ENCODE measurements around the gene RPTOR.

Gene RPTOR

DNA sequence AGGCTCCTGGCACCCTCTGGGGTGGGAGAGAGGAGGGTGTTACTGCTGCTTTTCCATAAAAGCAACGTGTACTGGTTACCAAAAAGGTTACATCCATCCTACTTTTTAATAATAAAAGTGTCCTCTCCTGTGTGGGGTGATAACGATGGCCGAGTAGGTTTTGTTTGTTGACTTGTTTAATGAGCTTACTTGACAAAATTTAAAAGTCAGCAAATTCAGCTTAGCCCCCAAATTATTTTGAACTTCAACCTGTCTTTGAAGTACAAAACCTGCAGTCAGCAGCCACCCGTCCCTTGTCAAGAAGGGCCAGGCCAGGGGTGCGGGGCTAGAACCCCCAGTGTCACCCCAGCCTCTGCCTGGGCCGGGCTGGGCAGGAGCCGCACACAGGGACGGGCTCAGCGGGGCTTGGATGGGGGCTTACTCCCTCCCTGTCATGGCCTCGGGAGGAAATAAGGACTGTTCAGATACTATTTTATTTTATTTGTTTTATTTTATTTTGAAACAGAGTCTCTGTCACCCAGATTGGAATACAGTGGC, 343.1 kb downstream of the RPTOR start:
- TF ChIP-seq, protein P1, sequence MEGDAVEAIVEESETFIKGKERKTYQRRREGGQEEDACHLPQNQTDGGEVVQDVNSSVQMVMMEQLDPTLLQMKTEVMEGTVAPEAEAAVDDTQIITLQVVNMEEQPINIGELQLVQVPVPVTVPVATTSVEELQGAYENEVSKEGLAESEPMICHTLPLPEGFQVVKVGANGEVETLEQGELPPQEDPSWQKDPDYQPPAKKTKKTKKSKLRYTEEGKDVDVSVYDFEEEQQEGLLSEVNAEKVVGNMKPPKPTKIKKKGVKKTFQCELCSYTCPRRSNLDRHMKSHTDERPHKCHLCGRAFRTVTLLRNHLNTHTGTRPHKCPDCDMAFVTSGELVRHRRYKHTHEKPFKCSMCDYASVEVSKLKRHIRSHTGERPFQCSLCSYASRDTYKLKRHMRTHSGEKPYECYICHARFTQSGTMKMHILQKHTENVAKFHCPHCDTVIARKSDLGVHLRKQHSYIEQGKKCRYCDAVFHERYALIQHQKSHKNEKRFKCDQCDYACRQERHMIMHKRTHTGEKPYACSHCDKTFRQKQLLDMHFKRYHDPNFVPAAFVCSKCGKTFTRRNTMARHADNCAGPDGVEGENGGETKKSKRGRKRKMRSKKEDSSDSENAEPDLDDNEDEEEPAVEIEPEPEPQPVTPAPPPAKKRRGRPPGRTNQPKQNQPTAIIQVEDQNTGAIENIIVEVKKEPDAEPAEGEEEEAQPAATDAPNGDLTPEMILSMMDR (IDR thresholded peaks at IDR 0.05), result no peak
- H3K27ac ChIP-seq, result no peak overlapping the region
- DNase-seq (ENCODE audit: low spot score), result no peak
- no peak overlapping the region for H3K4me3 ChIP-seq

DNA sequence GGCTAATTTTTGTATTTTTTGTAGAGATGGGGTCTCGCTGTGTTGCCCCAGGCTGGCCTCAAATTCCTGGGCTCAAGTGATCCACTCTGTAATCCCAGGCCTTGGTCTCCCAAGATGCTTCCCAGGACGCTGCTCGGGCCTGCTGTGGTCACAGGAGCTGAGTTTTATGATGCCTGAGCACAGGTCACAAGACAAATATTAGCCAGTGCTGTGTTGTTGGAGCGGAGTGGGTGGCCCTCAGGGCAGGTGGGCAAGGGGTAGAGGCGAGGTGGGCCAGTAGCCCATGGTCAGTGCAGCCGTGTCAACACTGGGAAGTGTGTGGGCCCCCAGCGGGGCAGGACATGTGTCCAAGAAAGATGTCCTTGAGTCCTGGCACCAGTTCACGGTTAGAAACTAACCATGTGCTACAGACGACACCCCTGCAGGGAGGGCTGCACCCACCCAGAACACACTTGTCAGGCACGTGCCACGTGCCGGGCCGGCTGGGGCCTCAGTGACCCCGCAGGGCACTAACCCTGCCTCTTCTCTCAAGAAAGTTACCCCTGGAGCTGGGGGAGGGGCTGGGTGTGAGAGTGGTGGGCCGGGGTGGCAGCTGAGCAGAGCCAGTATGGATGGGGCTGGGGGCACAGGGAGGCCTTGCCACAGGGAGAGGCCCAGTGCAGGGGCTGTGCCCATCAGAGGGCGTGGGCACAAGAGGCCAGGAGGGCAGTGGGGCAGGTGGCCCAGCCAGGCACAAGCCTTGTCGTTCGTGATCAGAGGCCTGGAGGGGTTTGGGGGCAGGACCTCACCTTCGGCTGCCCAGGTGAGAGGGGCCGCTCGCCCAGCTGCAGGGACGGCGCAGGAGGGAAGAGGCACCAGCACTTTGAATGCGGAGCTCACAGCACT, 343.9 kb downstream of the RPTOR start:
- H3K27ac ChIP-seq, result no peak overlapping the region
- H3K4me3 ChIP-seq, result no peak overlapping the region
- TF ChIP-seq, protein P1 (IDR thresholded peaks at IDR 0.05), result no peak
- no peak for DNase-seq (ENCODE audit: low spot score)

DNA sequence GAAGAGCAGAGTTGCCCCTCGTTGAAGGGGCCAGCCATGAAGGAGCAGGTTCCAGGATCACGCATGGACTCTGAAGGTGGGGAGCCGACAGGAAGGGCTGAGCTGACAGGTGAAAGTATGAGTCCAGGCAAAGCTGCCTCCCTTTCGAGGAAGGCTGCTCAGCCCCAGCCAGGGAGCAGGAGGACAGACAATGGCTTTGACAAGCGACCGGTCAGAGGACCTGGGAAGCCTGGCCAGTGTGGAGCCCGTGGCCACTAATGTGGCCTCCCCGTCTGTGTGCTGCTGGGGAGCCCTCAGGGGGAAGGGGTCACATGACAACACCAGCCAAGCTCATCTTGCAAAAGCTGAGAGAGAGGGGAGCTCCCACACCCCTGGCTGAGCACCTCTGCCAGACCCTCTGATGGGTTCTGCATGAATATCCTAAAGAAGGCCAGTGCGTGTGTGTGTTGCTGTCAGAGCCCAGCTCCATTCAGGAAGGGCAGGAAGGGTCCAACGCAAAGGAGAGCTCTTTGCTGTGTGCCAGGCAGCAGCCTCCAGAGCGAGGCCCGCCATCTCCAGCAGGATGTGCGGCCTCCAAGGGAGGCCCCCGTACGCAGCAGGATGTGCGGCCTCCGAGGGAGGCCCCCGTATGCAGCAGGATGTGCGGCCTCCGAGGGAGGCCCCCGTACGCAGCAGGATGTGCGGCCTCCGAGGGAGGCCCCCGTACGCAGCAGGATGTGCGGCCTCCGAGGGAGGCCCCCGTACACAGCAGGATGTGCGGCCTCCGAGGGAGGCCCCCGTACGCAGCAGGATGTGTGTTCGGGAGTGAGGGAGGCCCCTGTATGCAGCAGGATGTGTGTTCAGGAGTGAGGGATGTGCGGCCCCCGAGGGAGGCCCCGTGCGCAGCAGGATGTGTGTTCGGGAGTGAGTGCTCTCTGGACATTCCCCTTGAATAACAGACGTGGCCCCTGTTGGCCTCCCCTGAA, 344.9 kb downstream of the RPTOR start:
- Histone ChIP-seq H3K27ac (no peak overlapping the region), H3K4me3 (no peak overlapping the region)
- TF ChIP-seq, protein P1 (IDR thresholded peaks at IDR 0.05), result no peak
- no peak for DNase-seq (ENCODE audit: low spot score)

DNA sequence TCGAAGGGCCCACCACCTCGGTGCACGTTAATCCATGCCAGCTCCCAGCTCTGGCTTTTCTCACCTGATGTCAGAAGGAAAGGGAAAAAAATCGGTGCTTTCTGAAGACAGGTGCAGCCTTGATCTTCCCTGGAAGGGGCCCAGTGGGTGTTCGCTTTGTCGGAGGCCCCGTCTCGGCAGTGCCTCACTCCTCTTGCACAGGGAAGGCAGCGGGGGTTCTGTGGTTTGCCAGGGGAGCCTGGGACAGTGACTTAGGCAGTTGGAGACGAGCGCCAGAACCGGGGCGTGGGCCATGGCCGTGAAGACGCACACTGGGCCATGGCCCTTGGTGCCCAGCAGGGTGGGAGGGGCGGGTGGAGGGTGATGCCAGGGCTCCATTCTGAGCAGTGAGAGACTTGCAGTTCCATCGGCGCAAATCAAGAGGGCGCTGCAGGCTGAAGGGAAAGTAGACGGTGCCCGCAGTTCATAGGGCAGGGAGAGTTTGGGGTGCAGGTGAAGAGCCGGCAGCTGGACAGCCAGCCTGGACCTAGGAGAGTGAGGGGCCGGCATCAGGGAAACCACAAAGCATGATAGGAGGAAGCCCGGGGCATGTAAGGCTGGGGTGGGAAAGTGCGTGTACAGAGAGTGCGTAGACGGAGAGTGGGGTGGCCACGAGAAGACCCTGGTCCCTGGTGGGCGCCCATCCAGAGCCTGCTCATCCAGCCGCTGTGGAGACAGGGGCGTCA, 345.7 kb downstream of the RPTOR start:
- H3K27ac ChIP-seq, result no peak overlapping the region
- H3K4me3 ChIP-seq, result no peak overlapping the region
- DNase-seq (ENCODE audit: low spot score), result no peak
- TF ChIP-seq, protein P1 (IDR thresholded peaks at IDR 0.05), result no peak

DNA sequence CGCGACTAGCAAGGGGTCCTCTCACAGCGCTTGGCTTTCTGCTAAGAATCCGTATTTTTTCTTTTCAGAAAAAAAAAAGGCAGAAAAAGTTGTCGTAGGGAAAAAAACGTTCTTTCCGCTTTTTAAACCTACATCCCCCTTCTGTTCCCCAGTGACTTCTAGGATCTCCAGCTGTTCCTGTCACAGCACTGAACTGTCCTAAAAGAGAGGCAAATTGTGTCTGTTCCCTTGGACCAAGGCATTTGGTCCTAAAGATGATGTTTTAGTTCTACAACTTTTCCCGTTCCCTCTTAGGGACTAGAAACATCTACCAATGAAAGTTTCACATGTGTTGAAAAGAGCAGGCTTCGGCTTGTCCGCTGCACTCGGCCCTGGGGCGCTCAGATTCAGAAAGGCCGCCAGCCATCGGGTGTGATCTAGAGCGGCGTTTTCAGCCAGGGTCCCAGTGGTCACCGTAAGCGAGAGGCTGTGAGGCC, 346.3 kb downstream of the RPTOR start:
- H3K4me3 ChIP-seq, result no peak overlapping the region
- TF ChIP-seq, protein P1 (IDR thresholded peaks at IDR 0.05), result no peak
- no peak for DNase-seq (ENCODE audit: low spot score)
- H3K27ac ChIP-seq, result peak overlapping the region in 1 of 2 donors; percentile 11

DNA sequence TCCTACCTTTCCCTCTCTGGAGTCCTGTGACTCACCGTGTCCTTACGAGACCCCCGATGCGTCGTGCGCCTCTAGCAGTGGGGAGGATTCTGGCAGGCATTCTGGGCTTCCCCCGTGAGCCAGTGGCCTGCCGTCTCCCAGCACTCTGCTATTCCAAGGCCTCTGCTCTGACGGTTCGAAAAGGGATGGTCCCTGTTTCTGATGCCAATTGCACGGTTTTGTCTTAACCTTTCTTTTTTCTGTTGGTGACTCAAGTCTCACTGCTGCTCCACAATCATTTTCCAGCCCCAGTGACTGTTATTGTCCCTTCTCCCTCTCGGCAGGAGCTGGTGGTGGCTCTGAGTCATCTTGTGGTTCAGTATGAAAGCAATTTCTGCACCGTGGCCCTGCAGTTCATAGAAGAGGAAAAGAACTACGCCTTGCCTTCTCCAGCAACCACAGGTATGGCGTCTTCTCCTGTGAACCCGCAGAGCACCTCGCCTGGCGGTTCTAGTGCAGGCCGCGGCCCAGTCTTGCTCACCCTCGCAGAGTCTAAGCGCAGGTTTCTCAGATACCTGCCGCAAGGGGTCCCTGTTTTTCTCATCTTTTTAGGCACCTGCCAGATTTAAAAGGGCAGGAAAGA, 346.9 kb downstream of the RPTOR start:
- DNase-seq (ENCODE audit: low spot score), result no peak
- H3K4me3 ChIP-seq, result no peak overlapping the region

More for the DNA sequence above, 346.9 kb downstream of the RPTOR start:
- peak overlapping the region in 1 of 2 donors; percentile 11 for H3K27ac ChIP-seq
- TF ChIP-seq, protein P1 (IDR thresholded peaks at IDR 0.05), result no peak

All from coronary artery (tissue), 2 donors.